HEK293T (cell line): ENCODE data around the gene EHBP1L1.

Experiments used
- ARNT ChIP-seq: fragments of 450-650 bp; IDR thresholded peaks from 2 replicates; pipeline ENCODE4 v1.6.1; 2017; ENCODE audit warnings: mild to moderate bottlenecking
- BHLHE40 ChIP-seq: fragments of 450-650 bp; IDR thresholded peaks from 2 replicates; pipeline ENCODE4 v1.6.1; 2016; ENCODE audit warnings: mild to moderate bottlenecking, moderate library complexity, borderline replicate concordance
- NFRKB ChIP-seq: fragments of 450-650 bp; IDR thresholded peaks from 2 replicates; pipeline ENCODE4 v1.6.1; 2016; ENCODE audit warnings: mild to moderate bottlenecking, moderate library complexity
- SP1 ChIP-seq: fragments of 450-650 bp; IDR thresholded peaks from 2 replicates; pipeline ENCODE4 v1.6.1; 2017
- SUZ12 ChIP-seq: fragments of 450-650 bp; IDR thresholded peaks from 2 replicates; pipeline ENCODE4 v1.6.1; 2016; ENCODE audit warnings: mild to moderate bottlenecking

GRCh38 chr11:65583589-65583988 is 7.7 kb downstream of the EHBP1L1 start:
- TF ChIP-seq SUZ12, result no peak
- TF ChIP-seq ARNT, result no peak
- TF ChIP-seq BHLHE40, result no peak
- no peak for TF ChIP-seq NFRKB
- TF ChIP-seq SP1, result no peak
